DMS153 treated with DMSO at 0.1 percent for 48 hours (cell line): ENCODE measurements around the gene GJB2.

Source experiments
- DNase-seq: peaks from one replicate; lab custom pipeline; 2025; ENCODE audit not compliant: unreplicated experiment; lab: John Stamatoyannopoulos, UW

Gene GJB2

GRCh38 chr13:20192836-20193161 lies at the start of gene GJB2:
GJB2 (minus strand) TSS chr13:20192938; CDS start chr13:20189581, 3,357 bp downstream.
- no peak for DNase-seq

- no peak for DNase-seq
These were observed 48.9 kb upstream of the GJB2 start for GRCh38 chr13:20241593-20241992.

DNA sequence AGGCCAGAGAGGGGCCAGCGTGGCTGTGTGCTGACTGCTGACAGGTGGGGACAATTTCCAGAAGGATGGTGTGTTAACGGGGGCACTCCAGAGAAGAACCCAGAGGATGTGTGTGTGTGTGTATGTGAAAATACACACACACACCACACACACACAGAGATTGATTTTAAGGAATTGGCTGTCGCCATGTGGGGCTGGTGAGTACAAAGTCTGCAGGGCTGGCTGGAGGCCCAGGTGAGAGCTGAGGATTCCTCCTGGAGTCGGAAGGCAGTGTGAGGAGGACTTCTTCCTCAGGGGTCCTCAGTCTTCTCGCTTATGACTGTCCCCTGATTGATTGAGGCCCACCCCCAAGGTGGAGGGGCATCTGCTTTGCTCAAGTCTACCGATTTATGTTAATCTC lies 47.0 kb upstream of the GJB2 start:
- DNase-seq, result no peak

GRCh38 chr13:20232556-20233277 lies 40.0 kb upstream of the GJB2 start:
- DNase-seq, result no peak

- no peak for DNase-seq
These were observed 39.3 kb upstream of the GJB2 start, which contains the start of gene GJB6 for GRCh38 chr13:20231839-20232555. GJB6 (minus strand) TSS chr13:20232319; CDS start chr13:20223480, 8,839 bp downstream.

DNA sequence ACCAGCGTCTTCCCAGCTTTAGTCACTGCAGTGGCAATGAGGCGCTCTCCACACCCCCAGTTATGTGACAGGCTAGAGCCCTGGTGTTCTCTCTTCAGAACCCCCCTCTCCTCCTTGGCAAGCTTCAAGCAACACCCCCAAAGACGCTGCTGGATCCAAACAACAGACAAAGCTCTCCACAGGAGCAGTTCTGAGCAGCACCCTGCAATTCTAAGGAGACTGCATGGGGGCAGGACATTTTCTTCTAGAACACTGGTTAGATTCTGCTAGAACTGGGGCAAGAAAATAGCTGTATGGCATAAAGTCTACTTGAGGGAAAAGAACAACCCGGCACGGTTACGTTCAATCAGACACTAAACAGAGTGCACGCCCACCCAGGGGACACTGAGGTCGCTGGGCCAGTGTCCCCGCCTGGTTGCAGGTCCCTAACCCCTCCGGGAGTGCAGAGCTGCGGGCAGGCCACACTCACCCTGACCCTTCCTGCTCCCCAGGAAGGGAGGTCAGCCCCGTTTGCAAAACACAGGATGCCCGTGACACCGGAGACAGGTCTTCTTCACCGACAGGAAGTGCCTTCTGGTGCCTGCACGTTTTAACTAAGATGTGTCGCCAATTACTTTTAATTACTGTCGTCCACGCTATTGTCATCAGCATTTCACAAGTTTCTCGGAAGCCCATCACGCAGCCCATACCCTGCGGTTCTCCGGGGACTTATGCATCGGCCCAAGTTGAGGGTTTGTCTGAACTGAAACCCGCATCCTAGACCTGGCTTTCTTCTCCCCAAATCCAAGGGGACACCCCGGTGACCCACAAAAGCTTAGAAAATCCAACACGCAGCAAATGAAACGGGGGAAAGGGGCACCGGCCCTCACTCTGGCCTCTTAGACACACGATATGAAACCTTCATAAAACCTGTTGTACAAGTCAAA lies 38.4 kb upstream of the GJB2 start:
- DNase-seq, result no peak

GRCh38 chr13:20227730-20228129 lies 35.0 kb upstream of the GJB2 start:
- no peak for DNase-seq

DNA sequence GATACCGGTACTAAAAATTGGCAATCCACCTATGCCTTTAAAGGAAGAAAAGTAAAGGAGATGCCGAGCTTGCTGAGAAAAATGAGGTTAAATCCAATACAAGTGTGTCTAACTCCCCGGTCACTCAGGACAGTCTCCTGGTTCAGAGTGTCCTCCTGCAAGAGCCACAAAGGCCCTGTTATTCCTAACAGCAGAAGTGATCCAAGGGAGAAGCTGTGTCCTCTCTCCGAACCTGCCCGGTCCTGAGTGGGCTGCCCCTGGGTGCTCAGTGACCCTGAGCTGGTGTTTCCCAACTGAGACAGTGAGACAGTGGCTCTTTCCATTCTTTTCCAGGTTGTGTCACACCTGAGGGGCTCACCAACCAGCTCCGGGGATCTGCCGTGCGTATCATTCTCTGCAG lies 34.5 kb upstream of the GJB2 start:
- no peak for DNase-seq

DNA sequence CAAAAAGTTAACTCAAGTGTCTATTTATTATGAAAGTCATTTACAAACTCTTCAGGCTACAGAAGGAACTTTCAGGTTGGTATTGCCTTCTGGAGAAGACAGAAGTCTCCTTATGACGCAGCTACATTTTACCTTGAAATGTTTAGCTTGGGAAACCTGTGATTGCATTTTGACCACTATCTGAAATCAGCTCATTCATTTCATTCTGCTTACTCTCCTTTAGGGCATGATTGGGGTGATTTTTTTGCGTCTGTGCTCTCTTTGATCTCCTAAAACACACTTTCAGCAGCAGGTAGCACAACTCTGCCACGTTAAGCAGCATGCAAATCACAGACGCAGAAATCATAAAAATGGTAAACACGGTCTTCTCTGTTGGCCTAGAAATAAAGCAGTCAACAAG lies 29.8 kb upstream of the GJB2 start:
- DNase-seq, result no peak

DNA sequence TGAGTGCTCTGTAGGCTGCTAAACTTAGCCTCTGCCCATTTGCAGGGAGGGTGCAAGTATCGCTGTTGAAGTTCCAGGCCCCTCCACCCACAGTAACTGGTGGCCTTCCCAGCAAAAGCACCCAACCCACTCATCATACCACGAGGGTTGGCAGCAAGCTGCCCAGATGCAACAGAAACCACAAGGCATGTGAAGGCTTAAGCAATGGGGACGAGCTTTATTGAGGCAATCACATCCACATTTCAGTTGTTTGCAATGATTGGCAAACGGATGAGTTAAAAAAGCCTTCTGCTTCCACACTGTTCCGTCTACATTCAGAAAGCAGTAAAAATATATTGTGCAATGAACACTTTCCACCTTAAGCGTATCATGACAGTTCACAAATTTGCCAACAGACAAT lies 29.0 kb upstream of the GJB2 start:
- DNase-seq, result no peak

GRCh38 chr13:20219577-20219976 lies 26.8 kb upstream of the GJB2 start:
- DNase-seq, result no peak

- peak; percentile 25 for DNase-seq
These were observed 24.4 kb upstream of the GJB2 start for GRCh38 chr13:20217168-20217567.

DNA sequence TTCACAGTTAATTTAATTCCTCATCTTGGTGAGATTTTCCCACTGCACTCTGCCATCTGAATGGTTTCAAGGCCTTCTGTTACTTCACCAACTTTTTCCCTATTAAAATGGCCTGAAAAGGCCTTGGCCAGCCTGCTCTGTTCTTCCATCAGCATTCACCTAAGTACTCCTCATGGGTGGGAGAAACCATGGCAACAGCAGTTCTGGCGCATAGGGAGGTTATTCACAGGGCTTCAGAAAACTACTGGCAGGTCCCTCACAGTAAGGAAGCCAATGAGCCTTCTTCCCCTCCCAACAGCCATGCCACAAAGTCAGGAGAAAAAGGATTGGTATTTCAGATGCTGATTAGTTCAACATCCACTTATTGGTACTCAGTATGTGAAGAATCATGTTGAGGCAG lies 17.2 kb upstream of the GJB2 start:
- no peak for DNase-seq

GRCh38 chr13:20206698-20207235 lies 14.0 kb upstream of the GJB2 start:
- DNase-seq, result no peak

GRCh38 chr13:20206065-20206697 lies 13.4 kb upstream of the GJB2 start:
- DNase-seq, result no peak

GRCh38 chr13:20198781-20199180 lies 6.0 kb upstream of the GJB2 start:
- DNase-seq, result no peak

DNA sequence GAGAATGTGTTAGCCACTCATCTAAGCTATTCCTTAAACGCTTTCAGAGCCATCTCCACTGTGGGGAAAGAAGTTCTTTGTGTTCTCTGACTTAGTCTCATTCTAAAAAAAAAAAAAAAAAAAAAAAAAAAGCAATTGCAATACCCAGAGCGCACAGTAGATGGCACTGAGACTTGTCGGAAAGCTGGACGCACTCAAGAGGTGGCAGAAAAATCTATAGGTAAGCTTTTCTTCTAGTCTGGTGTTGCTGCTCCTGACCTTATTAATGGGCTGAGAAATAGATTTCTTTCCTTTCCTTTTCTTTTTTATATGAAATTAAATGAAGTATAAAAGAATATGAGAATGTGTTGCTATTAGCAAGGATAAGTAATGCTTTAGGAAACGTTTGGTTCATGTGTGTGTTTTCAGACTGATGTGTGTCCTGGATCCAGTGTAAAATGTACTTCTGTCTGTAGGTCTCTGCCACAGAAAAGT lies 4.7 kb upstream of the GJB2 start:
- DNase-seq, result peak; percentile 27

DNA sequence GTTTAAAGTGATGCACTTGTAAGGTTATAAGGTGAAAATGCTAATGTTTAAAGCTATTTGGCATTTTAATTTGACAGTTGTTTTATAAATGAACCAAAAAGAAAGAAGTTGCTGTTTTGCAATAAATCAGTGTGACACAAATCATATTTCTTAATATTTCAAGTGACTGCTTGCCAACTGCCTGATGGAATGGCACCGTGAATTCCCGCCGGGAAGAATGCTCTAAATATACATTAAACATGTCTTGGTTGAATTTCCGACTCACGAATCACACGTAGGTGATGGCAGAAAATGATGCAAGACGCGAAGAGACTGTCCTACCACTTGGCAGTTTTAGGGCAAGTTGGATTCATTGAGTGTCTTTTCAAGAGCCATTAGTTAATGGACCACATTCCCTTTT lies 3.1 kb upstream of the GJB2 start:
- DNase-seq, result no peak

GRCh38 chr13:20193907-20194631 lies 1.3 kb upstream of the GJB2 start:
- no peak for DNase-seq
